K562 (cell line): ENCODE results near the gene CEP128.

Experiments used
- CTCF ChIP-seq, 3 experiments: IDR thresholded peaks in 2 of 3; conservative IDR thresholded peaks in 1 of 3; 2 replicates each; pipeline ENCODE4 v1.5.1; 2011 to 2012; ENCODE audit warnings: low read length in 3 of 3, mild to moderate bottlenecking in 3 of 3, control low read depth in 2 of 3, improper control_type of control experiment in 1 of 3, inconsistent platforms in 1 of 3, low read depth in 1 of 3, mixed read lengths in 1 of 3, moderate library complexity in 1 of 3; ENCODE audit not compliant: insufficient read depth in 2 of 3
- ETV6 ChIP-seq, 3 experiments: fragments of 150-350 bp in 1 of 3; sonication (generic) in 1 of 3; formaldehyde crosslinking in 1 of 3; IDR thresholded peaks; 2 replicates each; pipeline versions ENCODE4 v1.6.1 to v1.8.0; 2014 to 2022; ENCODE audit warnings: borderline replicate concordance in 2 of 3, low read depth in 2 of 3, antibody characterized with exemption in 1 of 3, low read length in 1 of 3, mild to moderate bottlenecking in 1 of 3, missing genetic modification reagents in 1 of 3
- POLR2AphosphoS5 ChIP-seq: IDR thresholded peaks from 2 replicates; pipeline ENCODE4 v1.6.1; 2011; ENCODE audit warnings: mild to moderate bottlenecking, low read depth, low read length, moderate library complexity; ENCODE audit not compliant: control insufficient read depth, insufficient read depth

- TF ChIP-seq CTCF (IDR thresholded peaks at IDR 0.05 in 2 of 3, conservative IDR thresholded peaks at IDR 0.05 in 1 of 3; ENCODE audit: insufficient read depth in 2 of 3, low read depth in 1 of 3, low read length in 3 of 3) (no peak), POLR2AphosphoS5 (no peak), ETV6 (IDR thresholded peaks at IDR 0.05; ENCODE audit: borderline replicate concordance in 1 of 2, low read depth in 2 of 2, low read length in 1 of 2) (no peak), ETV6 (CRISPR knock-in tag; IDR thresholded peaks at IDR 0.05; ENCODE audit: borderline replicate concordance) (no peak)
Observed at GRCh38 chr14:80805136-80805535, 136.4 kb downstream of the CEP128 start.
